HepG2 (cell line): Measurements from ENCODE around the gene HAPLN1. TPM values are rescaled to one million over a fixed set of nuclear protein-coding genes. Genes with fewer than 3 reads are reported as not detected.

Source experiments
- ELF3 ChIP-seq: IDR thresholded peaks from 2 replicates; pipeline ENCODE4 v1.6.1; 2016; ENCODE audit warnings: missing genetic modification reagents, missing compliant biosample characterization
- NFE2L1 ChIP-seq: sonication (generic); formaldehyde crosslinking; IDR thresholded peaks from 2 replicates; pipeline ENCODE4 v1.4.0; 2020; ENCODE audit warnings: missing genetic modification reagents, mild to moderate bottlenecking, borderline replicate concordance
- SUZ12 ChIP-seq: fragments of 150-350 bp; IDR thresholded peaks from 2 replicates; pipeline ENCODE4 v1.6.1; 2014; ENCODE audit warnings: low read depth, low read length
- TBX2 ChIP-seq: sonication (generic); formaldehyde crosslinking; IDR thresholded peaks from 2 replicates; pipeline ENCODE4 v1.5.0; 2020; ENCODE audit warnings: missing genetic modification reagents, mild to moderate bottlenecking, borderline replicate concordance
- TMF1 ChIP-seq: sonication (generic); formaldehyde crosslinking; IDR thresholded peaks from 2 replicates; pipeline ENCODE4 v1.8.1; 2022; ENCODE audit warnings: low read depth, missing genetic modification reagents
- TOPORS ChIP-seq: sonication (generic); formaldehyde crosslinking; IDR thresholded peaks from 2 replicates; pipeline ENCODE4 v1.8.0; 2023; ENCODE audit warnings: mild to moderate bottlenecking, missing genetic modification reagents
- WIZ ChIP-seq: sonication (generic); formaldehyde crosslinking; IDR thresholded peaks from 2 replicates; pipeline ENCODE4 v1.5.1; 2020; ENCODE audit warnings: mild to moderate bottlenecking, missing genetic modification reagents
- XBP1 ChIP-seq: sonication (generic); formaldehyde crosslinking; IDR thresholded peaks from 2 replicates; pipeline ENCODE4 v1.5.0; 2020; ENCODE audit warnings: missing genetic modification reagents
- ZBTB21 ChIP-seq: sonication (generic); formaldehyde crosslinking; IDR thresholded peaks from 2 replicates; pipeline ENCODE4 v1.4.0; 2020; ENCODE audit warnings: missing genetic modification reagents
- ZFAT ChIP-seq: sonication (generic); formaldehyde crosslinking; conservative IDR thresholded peaks from 2 replicates; pipeline ENCODE4 v1.8.1; 2023; ENCODE audit warnings: missing genetic modification reagents, inconsistent platforms
- ZFP82 ChIP-seq: sonication (generic); formaldehyde crosslinking; IDR thresholded peaks from 2 replicates; pipeline ENCODE4 v1.5.1; 2020; ENCODE audit warnings: mild to moderate bottlenecking, missing genetic modification reagents, borderline replicate concordance
- ZMAT3 ChIP-seq: sonication (generic); formaldehyde crosslinking; conservative IDR thresholded peaks from 2 replicates; pipeline ENCODE4 v1.7.0; 2021; ENCODE audit warnings: missing genetic modification reagents
- ZMYM4 ChIP-seq: sonication (generic); formaldehyde crosslinking; IDR thresholded peaks from 2 replicates; pipeline ENCODE4 v1.8.1; 2023; ENCODE audit warnings: mild to moderate bottlenecking, missing genetic modification reagents
- ZNF296 ChIP-seq: sonication (generic); formaldehyde crosslinking; conservative IDR thresholded peaks from 2 replicates; pipeline ENCODE4 v1.5.0; 2020; ENCODE audit warnings: mild to moderate bottlenecking, missing genetic modification reagents
- ZNF501 ChIP-seq: sonication (generic); formaldehyde crosslinking; IDR thresholded peaks from 2 replicates; pipeline ENCODE4 v1.5.1; 2020; ENCODE audit warnings: mild to moderate bottlenecking, moderate library complexity, missing genetic modification reagents
- ZNF510 ChIP-seq: sonication (generic); formaldehyde crosslinking; IDR thresholded peaks from 2 replicates; pipeline ENCODE4 v1.4.0; 2020; ENCODE audit warnings: low read depth, mild to moderate bottlenecking, missing genetic modification reagents
- ZNF709 ChIP-seq: sonication (generic); formaldehyde crosslinking; IDR thresholded peaks from 2 replicates; pipeline ENCODE4 v1.5.0; 2020; ENCODE audit warnings: mild to moderate bottlenecking, missing genetic modification reagents
- ZNF768 ChIP-seq: sonication (generic); formaldehyde crosslinking; IDR thresholded peaks from 2 replicates; pipeline ENCODE4 v1.4.0; 2020; ENCODE audit warnings: missing genetic modification reagents
- polyA plus RNA-seq, 8 experiments: library from polyadenylated mRNA; depleted of rRNA in 3 of 8; stranded (reverse) in 7 of 8; unstranded in 1 of 8; fragments of >200 nt; fragmentation: Illumina TruSeq in 4 of 8; extraction: Trizol in 4 of 8; gene quantifications; 2 replicates each; pipeline versions ENCODE4 v1.2.1 to v1.2.3, GENCODE V29; 2011 to 2016; ENCODE audit warnings: low read depth in 4 of 8, missing spikeins in 1 of 8, mixed read lengths in 1 of 8; ENCODE audit not compliant: insufficient read depth in 1 of 8
- total RNA-seq, 5 experiments: library from RNA; depleted of rRNA; stranded (reverse); fragments of >200 nt; fragmentation: Illumina TruSeq; extraction: Trizol; gene quantifications; 2 replicates each; pipeline ENCODE4 v1.2.3, GENCODE V29; 2016; ENCODE audit warnings: low read depth in 1 of 5
- TF ChIP-seq, protein P1 (sequence below), 2 experiments: sonication (generic) in 1 of 2; formaldehyde crosslinking in 1 of 2; IDR thresholded peaks; 2 replicates each; pipeline versions ENCODE4 v1.4.0 to v1.6.1; 2018 to 2020; ENCODE audit warnings: missing genetic modification reagents in 2 of 2, borderline replicate concordance in 1 of 2, low read depth in 1 of 2, mild to moderate bottlenecking in 1 of 2, missing biosample characterization in 1 of 2
- TF ChIP-seq, protein P2 (sequence below): sonication (generic); formaldehyde crosslinking; IDR thresholded peaks from 2 replicates; pipeline ENCODE4 v1.4.0; 2020; ENCODE audit warnings: low read depth, missing genetic modification reagents
- TF ChIP-seq, protein P3 (sequence below): sonication (generic); formaldehyde crosslinking; IDR thresholded peaks from 2 replicates; pipeline ENCODE4 v1.5.1; 2020; ENCODE audit warnings: mild to moderate bottlenecking, missing genetic modification reagents

The HAPLN1 gene
- total and polyA plus RNA-seq, 2 of the 13 experiments (the other 11 are each of a cell fraction or from before 2014, with no cell fraction given) = not detected

DNA sequence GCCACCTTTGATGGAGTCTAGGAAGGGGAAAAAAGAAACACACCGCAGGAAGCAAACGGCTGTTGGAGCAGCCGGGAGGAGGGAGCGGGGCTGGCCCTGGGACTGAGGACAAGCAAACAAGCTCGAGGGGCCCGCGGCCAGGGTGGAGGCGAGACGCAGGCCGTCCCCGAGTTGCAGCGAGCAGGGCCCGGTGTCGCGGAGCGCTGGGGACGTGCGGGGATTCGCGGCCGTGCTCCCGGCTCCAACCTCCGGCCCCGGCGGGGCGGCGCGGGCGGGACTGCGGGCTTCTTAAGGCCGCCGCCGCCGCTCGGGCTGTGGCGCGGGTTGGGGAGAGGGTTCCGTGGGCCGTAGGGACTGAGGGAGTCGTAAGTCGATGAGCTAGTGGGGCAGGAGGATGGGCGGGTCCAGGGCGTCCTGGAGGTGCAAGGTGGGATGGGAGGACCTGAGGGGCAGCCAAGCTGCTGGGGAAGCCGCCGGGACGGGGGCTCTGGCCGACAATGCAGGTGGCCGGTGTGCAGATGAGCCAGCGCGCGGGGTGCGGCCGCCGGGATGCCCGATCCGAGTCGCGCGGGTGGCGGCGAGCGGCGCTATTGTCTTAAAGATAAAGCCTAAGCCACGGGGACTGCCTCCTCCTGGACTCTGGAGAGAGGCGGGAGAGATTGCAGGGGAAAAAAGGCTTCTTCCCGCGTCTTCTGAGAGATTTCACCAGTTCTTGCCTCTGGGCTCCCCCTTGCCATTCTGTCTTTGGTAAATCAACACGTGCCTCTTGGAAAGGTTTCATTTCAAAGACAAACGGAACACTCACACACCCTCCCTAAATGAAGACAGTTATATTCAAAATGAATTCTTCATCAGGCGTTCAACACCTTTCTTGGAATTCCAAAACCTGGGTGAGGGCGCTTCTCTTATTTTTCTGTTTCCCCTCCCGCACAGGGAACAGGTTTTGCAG lies 1.6 kb upstream of the HAPLN1 start (continued):
- TF ChIP-seq, protein P1, sequence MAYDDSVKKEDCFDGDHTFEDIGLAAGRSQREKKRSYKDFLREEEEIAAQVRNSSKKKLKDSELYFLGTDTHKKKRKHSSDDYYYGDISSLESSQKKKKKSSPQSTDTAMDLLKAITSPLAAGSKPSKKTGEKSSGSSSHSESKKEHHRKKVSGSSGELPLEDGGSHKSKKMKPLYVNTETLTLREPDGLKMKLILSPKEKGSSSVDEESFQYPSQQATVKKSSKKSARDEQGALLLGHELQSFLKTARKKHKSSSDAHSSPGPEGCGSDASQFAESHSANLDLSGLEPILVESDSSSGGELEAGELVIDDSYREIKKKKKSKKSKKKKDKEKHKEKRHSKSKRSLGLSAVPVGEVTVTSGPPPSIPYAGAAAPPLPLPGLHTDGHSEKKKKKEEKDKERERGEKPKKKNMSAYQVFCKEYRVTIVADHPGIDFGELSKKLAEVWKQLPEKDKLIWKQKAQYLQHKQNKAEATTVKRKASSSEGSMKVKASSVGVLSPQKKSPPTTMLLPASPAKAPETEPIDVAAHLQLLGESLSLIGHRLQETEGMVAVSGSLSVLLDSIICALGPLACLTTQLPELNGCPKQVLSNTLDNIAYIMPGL (CRISPR knock-in tag; IDR thresholded peaks at IDR 0.05; ENCODE audit: borderline replicate concordance in 1 of 2, low read depth in 1 of 2) = peak; percentile 61 to 89; a peak in 3 of 4 replicates
- TF ChIP-seq ZFP82 (CRISPR knock-in tag) (no peak), ZMYM4 (CRISPR knock-in tag) (0 out of 2 replicates have a peak, but pooled peaks have one; percentile 51), ZNF296 (CRISPR knock-in tag) (no peak), ZNF510 (no peak), ZNF501 (peak; percentile 26; the same call in 1 of the 2 replicates), NFE2L1 (CRISPR knock-in tag) (no peak), WIZ (CRISPR knock-in tag) (no peak), ZFAT (no peak), TBX2 (CRISPR knock-in tag) (peak; percentile 45; the same call in 1 of the 2 replicates), SUZ12 (no peak), ELF3 (CRISPR knock-in tag) (0 out of 2 replicates have a peak, but pooled peaks have one; percentile 12), ZNF768 (CRISPR knock-in tag) (0 out of 2 replicates have a peak, but pooled peaks have one; percentile 45), ZMAT3 (no peak), ZNF709 (CRISPR knock-in tag) (0 out of 2 replicates have a peak, but pooled peaks have one; percentile 29), ZBTB21 (CRISPR knock-in tag) (no peak), XBP1 (CRISPR knock-in tag) (no peak), TOPORS (CRISPR knock-in tag) (no peak), TMF1 (no peak)
- TF ChIP-seq, protein P2, sequence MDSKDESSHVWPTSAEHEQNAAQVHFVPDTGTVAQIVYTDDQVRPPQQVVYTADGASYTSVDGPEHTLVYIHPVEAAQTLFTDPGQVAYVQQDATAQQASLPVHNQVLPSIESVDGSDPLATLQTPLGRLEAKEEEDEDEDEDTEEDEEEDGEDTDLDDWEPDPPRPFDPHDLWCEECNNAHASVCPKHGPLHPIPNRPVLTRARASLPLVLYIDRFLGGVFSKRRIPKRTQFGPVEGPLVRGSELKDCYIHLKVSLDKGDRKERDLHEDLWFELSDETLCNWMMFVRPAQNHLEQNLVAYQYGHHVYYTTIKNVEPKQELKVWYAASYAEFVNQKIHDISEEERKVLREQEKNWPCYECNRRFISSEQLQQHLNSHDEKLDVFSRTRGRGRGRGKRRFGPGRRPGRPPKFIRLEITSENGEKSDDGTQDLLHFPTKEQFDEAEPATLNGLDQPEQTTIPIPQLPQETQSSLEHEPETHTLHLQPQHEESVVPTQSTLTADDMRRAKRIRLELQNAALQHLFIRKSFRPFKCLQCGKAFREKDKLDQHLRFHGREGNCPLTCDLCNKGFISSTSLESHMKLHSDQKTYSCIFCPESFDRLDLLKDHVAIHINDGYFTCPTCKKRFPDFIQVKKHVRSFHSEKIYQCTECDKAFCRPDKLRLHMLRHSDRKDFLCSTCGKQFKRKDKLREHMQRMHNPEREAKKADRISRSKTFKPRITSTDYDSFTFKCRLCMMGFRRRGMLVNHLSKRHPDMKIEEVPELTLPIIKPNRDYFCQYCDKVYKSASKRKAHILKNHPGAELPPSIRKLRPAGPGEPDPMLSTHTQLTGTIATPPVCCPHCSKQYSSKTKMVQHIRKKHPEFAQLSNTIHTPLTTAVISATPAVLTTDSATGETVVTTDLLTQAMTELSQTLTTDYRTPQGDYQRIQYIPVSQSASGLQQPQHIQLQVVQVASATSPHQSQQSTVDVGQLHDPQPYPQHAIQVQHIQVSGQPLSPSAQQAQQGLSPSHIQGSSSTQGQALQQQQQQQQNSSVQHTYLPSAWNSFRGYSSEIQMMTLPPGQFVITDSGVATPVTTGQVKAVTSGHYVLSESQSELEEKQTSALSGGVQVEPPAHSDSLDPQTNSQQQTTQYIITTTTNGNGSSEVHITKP = no peak
- TF ChIP-seq, protein P3, sequence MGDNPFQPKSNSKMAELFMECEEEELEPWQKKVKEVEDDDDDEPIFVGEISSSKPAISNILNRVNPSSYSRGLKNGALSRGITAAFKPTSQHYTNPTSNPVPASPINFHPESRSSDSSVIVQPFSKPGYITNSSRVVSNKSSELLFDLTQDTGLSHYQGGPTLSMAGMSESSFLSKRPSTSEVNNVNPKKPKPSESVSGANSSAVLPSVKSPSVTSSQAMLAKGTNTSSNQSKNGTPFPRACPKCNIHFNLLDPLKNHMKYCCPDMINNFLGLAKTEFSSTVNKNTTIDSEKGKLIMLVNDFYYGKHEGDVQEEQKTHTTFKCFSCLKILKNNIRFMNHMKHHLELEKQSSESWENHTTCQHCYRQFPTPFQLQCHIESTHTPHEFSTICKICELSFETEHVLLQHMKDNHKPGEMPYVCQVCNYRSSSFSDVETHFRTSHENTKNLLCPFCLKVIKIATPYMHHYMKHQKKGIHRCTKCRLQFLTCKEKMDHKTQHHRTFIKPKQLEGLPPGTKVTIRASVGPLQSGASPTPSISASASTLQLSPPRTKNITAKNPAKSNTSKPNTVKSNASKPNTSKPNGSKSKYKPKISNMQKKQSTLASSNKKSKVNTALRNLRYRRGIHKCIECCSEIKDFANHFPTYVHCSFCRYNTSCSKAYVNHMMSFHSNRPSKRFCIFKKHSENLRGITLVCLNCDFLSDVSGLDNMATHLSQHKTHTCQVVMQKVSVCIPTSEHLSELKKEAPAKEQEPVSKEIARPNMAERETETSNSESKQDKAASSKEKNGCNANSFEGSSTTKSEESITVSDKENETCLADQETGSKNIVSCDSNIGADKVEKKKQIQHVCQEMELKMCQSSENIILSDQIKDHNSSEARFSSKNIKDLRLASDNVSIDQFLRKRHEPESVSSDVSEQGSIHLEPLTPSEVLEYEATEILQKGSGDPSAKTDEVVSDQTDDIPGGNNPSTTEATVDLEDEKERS (CRISPR knock-in tag) = no peak
